Islet precursor cell (in vitro differentiated cells): ENCODE data around the gene TMCC1.
"Not testable (repeated sequence)": the region's sequence is repeated elsewhere in the genome, so short reads cannot be mapped to it uniquely, and the experiment has no call there.

Experiments
- DNase-seq: peaks from one replicate; pipeline ENCODE4 v3.0.0-alpha.2; 2018

Gene TMCC1

DNA sequence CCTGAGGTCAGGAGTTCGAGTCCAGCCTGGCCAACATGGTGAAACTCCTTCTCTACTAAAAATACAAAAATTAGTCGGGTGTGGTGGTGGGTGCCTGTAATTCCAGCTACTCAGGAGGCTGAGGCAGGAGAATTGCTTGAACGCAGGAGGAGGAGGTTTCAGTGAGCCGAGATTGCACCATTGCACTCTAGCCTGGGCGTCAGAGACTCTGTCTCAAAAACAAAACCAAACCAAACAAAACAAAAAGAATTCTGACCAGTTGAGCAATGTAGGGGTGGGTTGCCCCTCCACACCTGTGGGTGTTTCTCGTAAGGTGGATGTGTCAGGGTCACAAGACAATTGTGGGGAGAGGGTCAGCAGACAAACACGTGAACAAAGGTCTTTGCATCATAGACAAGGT, 252.5 kb downstream of the TMCC1 start:
- DNase-seq, result not testable (repeated sequence)

DNA sequence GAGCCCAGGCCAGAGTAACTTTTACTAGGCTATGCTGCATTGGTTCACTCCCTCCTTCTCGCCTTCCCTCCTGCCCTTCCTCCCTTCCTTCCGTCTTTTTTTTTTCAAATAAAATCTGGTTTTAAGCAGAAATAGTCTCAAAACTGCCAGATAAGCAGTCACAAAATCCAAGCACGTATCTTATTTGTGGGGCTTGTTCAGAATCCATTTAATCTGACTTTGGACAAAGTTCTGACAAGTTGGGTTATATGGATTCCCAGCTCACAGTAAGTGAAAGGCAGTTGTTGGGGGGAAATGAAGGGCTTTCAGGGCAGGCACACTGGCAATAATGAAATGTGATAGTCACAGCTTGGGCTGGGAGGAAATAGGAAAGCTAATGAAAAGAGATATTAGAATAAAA, 255.0 kb downstream of the TMCC1 start:
- no peak for DNase-seq

DNA sequence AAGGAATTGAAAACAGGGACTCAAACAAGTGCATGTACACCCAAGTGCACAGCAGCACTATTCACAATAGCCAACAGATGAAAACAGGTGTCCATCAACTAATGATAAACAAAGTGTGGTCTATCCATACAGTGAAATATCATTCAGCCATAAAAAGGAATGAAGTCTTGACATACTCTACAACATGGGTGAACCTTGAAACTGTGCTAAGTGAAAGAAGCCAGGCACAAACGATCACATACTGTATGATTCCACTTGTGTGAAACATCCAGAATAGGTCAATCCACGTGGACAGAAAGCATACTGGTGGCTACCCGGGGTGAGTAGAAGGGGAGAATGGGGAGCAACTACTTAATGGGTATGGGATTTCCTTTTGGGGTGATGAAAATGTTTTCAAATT, 257.4 kb downstream of the TMCC1 start:
- DNase-seq, result no peak

DNA sequence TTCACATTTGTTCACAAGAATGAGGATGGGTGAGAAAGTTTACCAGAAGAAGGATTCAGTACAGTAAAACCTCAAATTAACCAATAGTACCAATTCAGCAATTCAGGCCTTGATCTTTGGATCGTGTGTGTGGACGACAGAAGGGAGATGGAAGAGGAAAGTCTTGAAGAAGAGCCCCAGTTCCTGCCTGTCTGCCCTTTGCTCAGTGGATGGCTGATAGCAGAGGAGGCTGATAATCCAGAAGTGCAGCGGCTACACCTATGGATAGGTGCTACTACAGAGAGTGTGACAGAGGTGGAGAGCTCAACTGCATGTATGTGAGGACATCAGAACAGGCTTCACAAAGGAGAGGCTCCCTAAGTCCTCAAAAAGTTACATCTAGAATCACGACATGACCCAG, 257.9 kb downstream of the TMCC1 start:
- DNase-seq, result no peak

DNA sequence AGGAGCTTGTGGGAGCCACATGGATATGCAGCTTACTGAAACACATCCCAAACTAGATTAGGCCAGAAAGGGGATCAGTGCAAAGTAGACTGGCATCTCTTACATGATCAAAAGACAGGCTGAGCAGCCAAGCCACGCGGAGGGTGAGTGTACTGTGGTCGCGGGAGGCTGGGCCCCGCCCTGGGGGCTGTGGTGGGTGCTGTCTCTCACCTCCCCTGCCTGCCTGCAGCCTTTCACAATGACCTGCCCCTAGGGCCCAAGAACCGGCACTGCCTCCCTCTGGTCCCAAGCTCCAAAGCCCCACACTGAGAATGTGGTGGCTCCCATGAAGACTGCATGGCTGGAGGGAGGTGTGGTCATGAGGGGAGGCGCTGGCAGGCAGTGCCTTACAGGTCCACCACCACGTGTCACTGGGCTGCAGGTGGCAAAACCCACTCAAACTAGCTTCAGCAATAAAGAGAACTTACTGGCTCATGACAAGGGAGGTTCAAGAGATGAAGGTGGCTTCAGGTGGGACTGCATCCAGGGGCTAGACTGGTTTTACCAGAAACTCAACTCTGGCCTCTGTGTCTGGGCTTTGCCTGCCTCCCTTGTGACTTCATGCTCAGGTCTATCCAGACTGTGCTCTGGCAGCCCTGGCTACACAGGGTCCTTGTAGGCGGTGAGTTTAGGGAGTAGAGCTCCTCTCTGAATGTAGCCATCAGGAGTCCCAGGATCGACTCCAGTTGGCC, 259.6 kb downstream of the TMCC1 start:
- peak; percentile 77 for DNase-seq

DNA sequence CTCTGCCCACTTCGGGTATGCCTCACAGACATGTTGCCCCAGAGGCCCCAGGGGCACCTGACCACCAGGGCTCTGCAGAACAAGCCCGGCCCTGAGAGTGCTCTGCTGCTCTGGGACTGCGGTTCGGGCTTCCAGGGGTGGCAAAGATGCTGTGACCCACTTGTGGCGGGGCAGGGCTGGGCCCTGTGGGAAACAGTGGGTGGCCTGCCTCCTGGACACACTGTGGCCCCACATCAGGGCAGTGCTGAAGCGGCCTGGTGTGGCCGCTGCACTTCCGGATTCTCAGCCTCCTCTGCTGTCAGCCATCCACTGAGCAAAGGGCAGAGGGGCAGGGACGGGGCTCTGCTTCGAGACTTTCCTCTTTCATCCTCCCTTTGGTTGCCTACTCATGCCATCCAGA, 260.5 kb downstream of the TMCC1 start:
- peak; percentile 54 for DNase-seq

DNA sequence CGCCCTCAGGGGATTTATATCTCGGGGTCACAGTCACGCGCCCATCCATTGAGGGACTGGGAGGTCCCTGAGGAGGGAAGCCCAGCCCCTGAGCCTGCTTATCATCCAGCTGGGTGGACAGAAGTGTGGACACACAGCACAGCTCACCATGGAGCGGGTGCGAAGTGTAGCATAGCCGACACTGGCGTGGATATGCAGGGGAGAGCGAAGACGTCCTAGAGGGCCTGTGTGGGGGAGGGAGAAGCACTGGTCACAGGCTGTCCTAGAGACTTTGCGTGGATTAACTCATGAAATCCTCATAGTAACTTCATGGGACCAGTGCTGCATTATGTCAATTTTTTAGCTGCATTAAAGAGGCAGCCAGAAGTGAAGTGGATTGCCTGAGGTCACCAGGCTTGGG, 261.0 kb downstream of the TMCC1 start:
- no peak for DNase-seq

DNA sequence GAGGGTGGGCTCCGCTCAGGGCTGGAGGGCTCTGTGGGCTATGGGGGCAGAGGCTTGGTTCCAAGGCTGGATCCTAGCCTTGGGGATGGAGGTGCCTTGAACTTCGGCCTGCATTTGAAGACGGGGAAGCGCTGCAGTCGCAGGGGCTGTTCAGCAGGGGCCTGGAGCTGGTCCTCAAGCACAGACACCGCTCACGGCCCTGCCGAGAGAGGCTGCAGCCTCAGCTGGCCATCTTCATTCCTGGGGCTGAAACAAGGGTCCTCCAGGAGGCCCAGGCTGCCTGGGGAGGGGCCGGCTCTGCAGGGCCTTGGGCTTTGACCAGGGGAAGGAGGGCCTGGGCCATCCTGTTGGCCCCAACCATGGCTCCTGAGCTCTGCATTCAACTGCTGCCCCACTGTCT, 261.5 kb downstream of the TMCC1 start:
- no peak for DNase-seq

DNA sequence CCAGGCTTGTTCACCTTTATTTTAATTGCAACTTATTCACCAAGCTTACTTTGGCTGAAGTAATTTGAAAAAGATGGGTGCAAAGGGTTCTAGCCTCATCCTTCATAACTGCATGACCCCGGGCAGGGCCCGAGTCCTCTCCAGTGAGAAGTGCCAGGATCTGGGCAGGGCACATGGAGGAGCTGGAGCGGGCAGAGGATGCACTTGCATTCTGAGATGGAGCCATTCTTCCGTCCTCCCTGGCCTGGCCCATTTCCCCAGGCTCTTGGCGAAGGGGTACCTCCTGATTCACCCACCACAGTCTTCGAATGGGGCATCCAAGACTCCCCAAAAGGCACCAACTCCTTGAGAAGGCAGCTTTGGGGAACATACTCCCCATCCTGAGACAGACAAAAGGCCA, 264.5 kb downstream of the TMCC1 start:
- no peak for DNase-seq

DNA sequence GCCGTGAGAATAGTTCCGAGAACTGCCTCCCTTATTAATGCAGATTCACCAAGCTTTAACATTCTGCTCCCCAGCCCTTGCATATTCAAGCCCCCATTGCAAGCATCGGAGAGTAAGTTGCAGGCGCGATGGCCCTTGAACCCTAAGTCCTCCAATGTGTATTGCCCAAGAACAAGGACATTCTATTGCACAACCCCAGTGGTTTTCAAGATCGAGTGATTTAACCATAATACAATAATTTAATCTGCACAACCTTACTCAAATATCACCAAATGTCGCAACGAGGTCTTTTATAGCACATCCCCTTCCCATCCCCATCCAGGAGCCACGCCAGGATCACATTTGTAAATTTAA, 265.4 kb downstream of the TMCC1 start:
- DNase-seq, result no peak

DNA sequence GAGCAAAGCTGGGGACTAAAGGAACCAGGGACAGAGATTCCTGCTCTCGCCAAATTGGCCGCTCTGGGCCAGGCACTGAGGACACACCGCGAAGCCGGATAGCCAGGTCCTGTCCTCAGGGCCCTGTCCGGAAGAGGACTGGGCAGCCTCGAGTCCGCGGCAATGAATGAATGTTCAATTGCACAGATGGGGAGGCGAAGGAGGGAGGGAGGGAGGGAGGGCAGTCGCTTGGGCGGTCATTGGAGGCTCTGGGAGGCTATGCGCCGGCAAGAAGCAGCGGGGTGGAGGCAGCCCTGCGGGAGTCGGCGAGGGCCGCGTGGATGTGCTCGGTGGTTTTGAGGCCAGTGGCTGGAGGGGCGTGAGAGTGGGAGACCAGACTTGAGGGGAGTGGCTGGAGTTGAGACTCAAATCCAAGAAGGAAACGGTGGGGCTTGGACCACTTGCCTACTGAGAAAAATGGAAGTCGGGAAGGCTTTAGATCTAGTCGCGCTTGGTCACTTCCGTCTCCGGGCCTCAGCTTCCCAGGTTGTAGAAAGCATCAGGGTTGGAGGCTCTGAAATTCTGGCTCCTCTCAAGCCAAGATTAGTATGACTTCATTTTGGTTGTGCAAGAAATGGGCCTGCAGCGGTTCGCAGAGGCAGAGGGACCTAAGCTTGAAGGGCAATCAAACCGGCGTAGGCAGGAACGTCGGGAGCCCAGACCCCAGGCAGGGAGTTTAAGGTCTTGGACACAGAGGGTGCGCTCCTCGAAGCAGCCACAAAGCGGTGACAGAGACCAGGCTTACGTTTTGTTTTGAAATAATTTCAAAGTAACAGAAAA, 266.0 kb downstream of the TMCC1 start:
- DNase-seq, result peak; percentile 93

DNA sequence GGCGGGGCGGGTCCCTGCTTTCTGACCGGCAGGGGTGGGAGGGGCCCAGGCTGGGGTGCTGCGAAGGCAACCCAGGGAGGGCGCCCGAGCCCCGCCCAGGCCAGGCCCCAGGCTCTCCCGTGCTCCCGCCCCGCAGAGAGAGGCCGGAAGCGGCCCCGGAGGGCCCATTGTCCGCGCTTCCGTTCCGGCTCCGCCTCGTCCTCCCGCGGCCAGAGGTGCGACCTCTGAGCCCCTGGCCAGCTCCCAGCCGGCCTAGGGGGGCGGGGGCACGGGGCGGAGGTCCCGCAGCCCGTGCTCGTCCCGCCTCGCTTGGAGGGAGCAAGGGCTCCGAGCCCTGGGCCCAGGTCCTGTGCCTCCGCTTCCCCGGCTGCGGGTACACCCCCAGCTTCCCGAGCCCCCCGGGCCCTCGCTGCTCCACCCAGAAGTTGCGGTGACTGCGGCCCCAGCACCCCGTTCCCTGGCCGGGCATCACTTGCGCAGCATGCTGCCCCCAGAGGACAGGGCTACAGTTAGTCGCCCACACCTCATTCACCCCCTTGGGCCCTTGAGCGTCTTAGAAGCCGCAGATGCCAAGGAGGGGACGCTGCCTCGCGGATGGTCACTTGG, 266.7 kb downstream of the TMCC1 start:
- DNase-seq, result peak; percentile 96

DNA sequence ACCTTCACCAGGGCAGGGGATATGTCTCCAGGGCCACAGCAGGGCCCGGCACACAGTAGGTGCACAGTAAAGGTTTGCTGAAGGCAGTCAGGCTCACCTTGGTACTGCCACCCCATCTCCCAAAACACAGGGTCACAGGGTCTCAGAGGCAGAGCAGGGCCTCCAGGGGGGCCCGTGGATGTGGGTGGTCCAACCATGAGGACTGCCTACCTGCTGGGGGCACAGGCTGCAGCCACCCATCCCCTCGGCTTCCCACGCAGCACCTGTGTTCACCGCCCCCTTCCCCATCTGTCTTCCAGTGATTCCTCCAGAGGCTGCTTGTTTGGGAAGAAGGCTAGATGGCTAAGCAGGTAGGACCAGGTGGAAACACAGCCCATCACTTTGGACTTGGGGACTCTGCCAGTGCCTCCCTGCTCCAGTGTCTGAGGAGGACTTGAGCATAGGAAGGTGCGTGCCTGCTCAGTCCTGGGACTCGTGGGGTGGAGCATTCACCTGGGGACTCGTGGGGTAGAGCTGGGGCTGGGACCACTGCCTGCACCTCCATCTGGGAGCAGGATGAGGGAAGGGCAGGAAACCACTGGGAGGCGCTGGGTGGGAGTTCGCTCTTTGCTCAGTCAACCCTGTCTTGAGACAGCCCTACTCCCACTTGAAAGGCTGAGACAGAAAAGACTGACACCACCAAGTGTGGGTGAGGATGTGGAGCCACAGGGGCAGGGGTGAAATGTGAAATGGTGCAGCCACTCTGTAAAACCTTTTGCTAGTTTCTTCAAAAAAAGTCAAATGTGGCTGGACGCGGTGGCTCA, 268.2 kb downstream of the TMCC1 start:
- DNase-seq, result peak; percentile 74

DNA sequence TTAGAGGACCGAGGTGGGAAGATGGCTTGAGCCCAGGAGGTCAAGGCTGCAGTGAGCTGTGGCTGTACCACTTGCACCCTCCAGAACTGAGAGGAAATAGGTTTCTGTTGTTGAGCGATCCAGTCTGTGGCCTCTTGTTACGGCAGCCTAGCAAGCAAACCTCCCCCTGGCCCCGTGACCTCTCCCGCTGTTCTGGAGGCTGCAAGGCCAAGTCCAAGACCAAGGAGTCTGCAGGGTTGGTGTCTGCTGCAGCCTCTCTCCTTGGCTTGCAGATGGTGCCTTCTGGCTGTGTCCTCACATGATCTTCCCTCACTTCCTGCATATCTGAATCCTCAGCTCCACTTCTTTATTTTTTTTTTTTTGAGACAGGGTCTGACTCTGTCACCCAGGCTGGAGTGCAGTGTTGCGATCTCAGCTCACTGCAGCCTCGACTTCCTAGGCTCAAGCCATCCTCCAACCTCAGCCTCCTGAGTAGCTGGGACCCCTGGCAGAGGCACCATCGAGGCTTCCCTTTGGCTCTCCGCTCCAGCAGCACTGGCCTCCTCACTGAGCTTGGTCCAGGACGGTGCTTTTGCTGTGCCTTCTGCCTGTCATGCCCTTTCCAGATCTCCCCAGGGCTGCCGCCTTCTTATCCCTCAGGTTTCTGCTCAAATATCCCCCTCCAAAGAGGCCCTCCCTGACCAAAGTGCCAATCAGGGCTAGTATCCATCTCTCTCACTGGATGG, 269.0 kb downstream of the TMCC1 start:
- DNase-seq, result peak; percentile 60

DNA sequence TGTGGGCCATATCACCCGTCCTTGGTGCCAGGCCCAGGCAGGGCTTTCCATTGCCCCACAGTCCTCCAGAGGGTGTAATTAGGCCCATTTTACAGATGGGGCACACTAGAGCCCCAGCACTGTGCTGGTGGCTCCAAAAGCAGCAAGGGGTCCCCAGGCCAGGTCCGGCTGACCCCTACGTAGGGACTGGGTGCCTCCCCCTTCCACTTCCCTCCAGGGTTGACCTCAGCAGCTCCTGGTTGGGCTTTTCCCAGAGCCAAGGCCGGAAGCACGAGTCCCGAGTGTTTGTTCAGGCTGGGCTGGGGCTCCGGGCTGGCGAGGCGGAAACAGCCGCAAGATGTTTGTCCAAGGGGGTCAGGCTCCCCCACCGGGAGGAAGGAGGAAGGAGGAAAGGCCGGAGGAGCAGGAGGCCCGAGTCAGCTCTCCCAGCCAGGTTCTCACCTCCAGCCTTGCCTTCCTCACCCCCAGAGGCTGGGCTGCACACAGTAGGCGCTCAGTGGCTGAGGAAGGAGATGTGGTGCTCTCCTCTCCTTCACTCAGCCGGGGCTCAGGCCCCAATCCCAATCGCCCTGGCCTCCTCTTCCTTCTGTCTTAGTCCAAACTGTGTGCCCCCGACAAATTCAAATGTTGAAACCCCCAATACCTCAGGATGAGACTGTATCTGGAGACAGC, 269.9 kb downstream of the TMCC1 start:
- peak; percentile 61 for DNase-seq

DNA sequence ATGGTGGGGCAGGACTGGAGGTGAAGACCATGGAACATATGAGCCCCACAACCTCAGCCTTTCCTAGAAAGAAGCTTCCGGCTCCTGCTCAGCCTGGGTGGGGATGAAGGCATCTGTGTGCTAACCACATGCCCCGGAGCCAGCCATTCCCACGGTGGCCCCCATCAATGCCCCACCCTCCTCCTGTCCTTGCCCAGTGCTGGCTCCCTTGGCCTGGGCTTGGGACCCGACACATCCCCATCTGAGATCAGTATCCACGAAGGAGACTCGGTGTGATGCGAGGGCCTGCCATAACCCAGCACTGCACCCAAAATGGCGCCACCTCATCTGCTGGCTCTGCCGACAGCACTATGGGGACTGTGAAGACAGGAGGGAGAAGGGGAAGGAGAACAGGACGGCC, 270.6 kb downstream of the TMCC1 start:
- DNase-seq, result no peak

DNA sequence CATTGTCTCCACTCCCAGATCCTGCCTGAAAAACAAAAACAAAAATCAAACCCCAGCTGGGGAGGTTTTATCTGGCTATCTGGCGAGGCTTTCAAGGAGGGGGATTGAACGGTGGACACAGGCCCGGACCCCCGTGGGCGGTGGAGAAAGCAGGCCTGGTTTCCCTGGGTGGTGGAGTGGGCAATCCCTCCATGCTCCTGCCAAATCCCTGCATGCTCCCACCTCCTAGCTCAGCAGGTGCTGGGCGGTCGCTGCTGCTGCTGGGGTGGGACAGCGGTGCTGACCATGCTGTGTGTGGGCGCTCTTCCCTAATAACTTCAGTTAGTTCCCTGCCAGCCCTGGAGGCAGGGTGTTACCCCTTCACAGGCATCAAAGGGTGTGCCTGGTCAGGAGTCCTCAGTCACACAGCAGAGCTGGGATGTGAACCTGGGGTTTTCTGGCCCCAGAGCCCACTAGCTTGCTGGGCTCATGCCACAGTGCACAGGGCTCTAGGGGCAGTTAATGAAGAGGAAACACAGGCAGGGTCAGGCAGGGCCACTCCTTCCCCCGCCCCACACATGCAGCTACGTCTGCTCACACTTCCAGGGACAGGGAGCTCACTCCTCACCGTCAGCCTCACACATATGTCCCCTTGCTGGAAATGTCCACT, 271.2 kb downstream of the TMCC1 start:
- DNase-seq, result peak; percentile 57

DNA sequence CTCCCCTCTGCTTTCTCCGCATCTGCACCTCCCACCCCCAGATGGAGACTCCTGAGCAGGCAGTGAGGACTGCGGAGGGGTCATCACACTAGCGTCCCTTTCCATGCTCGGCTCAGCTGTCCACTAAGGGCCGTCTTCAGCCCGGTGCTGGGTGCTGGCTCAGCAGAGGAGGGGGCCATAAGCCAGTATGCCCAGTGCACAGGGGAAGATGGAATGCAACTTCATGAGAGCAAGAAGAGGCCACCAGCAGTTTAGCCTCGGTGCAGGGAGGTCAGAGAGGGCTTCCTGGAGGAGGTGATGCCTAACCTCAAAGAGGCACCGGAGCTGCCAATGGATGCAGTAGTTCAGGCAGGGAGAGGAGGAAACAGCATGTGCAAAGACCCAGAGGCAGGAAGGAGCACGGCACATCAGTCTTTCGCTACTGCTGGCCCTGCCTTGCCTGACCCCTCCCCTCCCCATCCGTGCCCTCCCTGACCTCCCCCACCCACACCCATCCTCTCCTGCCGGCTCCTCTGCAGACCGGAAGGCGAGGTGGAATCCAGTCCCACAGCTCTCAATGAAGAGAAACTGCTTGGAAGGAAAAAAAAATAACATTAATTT, 271.8 kb downstream of the TMCC1 start:
- DNase-seq, result peak; percentile 70

DNA sequence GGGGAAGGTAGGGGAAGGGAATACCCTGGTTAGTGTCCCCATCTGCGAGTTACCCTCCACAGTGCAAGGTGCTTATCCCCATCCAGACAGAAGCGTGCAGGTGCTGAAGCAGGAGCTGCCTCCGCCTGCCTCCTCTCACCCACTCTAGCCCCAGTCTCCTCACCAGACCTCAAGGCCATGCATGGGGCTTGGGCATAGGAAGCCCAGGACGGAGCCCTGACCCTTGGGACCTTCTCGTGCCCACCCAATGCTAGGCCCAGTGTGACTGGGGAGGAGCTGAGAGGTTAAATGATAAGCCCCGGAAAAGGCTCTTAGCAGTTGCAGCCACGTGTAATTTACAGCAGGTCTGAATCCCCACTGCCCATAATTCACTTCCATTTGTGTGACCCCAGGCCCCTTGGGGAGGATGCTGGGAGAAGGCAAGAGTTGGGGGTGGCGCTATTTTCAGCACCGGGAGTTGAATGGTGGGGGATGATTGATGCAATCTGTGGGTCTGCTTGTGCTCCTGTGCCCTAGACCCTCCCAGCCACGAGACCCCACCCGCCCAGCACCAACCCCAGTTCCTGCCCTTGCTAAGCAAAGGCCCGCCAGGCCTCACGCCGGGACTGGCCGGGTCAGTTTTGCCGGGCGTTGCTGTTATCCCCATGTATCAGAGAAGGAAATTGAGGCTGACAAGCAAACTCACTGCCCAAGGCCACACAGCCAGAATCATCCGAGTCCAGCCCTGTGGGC, 272.5 kb downstream of the TMCC1 start:
- DNase-seq, result peak; percentile 58

DNA sequence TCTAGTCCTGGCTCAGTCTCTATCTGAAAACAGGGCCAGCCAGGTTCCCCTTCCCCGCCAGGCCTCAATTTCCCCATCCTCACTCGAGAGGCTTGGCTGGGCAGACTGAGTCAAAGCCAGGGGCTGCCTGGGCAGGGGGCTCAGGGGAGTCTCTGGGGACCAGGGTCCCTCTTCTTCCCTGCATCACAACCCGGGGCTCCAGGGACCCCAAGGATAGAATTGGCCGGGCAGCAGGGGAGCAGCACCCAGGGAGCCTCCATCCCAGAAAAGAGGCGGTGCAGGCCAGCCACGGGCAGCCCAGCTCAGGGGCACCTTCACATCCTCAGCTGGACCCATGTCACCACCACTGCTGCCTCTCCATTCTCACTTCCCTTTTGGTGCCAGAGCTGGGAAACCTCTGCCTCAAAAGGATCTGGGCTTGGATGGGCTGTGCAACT, 273.8 kb downstream of the TMCC1 start:
- no peak for DNase-seq
